ENCODE data around the gene TBCCD1.
"Not testable (repeated sequence)": the region's sequence is repeated elsewhere in the genome, so short reads cannot be mapped to it uniquely, and the experiment has no call there.

TBCCD1 gene

DNA sequence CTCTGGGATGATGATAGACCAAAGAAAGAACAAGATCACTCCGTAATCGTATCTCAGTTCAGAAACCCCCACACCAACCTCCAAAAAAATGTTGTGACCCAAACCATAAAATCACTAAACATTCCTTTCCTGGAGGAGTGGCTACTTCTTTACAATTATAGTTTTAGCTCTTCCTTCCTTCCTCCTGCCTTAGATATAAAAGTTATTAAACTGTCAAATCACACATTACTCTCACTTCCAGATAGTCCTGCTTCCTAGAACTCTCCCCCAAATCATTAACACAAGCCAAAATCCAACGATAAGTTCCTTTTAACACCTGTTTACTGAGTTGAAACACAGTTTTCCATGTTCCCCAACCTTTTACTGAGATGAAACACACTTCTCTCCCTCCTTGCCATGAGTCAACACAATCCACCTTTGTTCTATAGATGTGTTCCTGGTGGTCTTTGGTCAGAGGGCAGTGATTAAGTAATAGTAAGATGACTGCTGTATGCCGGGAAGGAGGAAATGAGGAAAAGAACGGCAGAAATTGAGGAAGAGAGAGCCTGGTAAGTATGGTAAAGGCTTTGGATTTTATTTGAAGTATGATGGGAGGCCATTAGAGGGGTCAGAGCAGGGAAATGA lies 14.6 kb downstream of the TBCCD1 start:
- no peak for DNase-seq (ENCODE audit: low read depth)

DNA sequence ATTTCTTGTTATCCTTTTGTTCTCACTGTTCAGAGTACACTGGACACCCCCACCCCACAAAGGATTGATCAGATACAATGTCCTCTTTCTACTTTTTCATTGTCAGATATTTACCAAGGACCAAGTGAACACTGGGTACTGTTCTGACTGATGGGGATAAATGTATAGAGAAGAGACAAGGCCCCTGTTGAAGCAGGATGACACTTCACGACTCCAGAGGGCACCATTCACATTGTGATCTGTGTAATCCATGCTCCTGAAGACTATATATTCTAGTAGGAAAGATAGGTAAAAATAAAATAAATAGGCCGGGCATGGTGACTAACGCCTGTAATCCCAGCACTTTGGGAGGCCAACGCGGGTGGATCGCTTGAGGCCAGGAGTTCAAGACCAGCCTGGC lies 15.8 kb downstream of the TBCCD1 start:
- no peak for DNase-seq (ENCODE audit: low read depth)

DNA sequence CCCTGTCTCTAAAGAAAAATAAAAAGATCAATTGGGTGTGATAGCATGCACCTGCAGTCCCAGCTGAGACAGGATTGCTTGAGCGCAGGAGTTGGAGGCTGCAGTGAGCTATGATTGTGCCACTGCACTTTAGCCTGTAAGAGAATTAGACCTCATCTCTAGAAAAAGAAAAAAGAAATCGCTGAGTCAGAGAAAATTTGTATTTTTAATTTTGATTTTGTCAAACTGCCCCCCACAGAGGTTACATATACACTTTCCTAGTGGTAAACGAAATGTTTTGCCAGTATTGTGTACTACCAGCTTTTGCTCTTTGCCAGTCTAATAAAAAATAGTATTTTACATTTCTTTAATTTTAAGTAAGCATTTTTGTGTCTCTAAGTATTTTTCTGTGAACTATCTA lies 17.6 kb downstream of the TBCCD1 start:
- DNase-seq (ENCODE audit: low read depth) = no peak

DNA sequence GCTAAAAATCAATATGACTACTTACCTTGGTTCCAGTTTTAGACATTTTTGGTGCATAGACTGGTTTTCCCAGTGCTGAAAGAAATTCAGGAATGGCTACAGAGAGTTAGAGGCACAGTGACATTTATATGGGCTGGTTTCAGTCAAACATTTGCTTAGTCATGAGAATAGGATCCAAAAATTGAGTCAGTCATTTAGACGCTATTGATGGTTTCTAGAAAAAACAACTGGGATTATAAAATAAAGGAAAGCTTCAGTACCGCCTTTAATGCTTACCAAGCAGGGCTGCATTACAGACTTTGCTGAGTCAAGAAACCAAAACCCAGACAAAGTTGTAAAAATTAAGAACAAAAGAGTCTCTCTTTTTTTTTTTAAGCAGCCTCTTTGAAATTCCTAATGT lies 22.9 kb downstream of the TBCCD1 start, which contains the start of gene CRYGS:
TSS of gene CRYGS (minus strand) at position 100 of the 400 bp plus-strand sequence. CDS start at position 46, 54 bp downstream.
- no peak for DNase-seq (ENCODE audit: low read depth)

DNA sequence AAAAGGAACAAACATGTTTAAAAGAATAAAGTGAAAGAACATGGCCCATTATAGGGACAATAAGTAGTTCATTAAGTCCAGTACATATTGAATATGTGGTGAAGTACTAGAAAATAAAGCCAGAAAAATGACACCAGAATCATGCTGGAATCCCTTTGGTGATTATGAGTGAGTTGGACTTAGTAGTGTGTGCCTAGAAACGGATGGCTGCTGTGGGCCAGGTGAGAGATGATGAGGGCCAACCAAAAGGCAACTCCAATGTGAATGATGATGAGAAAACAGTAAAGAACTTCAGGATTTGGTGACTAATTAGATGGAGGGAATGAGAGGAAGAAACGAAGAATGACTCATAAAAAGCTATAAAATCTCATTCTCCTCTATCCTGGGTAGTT lies 26.3 kb downstream of the TBCCD1 start:
- no peak for DNase-seq (ENCODE audit: low read depth)

DNA sequence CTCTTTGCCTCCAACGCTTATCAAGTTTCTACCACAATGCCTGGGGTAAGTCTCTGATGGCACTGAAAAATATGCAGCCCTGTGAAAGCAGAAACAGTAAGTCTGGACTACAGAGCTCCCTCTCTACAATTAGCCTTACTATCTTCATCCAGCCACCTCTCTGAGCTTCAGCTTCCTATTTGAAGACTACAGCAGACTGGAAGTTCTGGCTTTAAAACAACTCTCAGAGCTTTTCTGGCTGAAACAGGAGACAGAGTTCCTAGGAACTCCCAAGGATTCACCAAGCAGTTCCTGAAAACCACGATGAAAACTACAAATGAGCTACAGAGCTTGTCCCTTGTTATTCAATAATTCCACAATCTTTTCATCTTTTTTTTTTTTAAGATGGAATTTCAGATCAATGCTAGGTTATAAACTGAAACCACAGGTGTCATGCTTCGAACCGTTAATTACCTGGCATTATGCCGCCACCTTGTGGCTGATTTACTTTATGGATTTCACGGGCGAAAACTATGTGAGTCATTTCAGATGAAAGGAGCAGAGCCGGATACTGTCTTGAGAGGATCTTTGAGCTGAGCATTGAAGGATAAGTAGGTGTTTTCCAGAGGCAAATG lies 26.8 kb downstream of the TBCCD1 start:
- peak; percentile 79 for DNase-seq (ENCODE audit: low read depth)

DNA sequence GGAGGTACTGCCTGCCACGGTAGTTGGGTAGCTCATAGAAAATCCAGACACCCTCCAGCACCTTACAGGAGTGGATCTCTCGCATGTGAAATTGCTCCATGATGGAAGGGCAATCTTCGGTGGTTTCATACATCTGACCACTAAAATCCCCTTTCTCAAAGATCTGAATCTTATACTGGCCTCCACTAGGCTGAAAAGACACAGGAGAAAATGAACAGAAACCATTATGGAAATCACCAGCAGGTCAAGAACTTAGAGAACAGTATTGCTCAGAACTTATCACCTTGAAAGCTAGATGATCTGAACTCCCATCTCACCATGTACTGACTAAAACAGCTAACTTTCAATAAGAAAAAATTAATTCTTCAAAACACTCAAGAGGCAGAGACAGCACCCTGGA lies 28.4 kb downstream of the TBCCD1 start:
- no peak for DNase-seq (ENCODE audit: low read depth)

DNA sequence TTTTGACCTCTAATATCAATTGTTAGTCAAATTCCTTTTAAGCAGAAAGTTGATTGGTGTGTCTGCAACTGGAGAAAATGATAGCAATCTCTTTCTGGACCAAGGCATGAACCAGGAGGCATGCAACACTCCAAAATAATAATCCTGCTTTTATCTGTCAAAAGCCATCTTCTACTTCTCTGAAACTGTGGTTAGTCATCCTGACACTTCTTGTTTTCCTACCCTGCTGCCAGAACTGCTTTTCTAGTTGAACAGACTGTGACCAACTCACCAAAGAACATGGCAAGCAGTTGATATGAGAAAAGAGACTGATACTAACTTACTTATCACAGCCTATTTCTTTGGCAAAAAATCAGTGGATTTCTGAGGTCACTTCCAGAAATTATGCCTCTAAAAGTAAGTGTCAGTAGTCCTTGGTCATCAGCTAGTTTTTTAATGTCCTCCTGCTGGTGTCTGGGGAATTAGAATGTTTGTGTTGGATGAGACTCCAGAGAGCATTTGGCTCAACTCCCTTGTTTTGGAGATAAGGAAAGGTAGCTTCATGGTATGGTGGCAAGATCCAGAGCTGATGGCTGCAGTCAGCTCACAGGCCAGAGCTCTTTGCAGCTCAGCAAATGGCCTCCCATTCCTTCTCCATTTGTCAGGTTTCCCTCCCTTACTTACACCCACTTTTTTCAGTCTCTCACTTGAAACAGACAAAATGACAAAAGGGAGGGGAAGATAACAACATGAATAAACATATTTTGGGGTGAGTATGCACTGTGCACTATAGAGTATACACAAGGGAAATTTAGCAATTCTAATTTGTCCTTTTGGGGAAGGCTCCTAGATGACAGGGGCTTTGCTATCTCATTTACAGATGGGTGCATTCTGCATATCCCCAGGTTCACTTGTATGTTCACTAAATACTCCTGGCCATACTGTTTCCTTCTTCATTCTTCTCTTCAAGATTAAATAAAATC lies 30.0 kb downstream of the TBCCD1 start:
- no peak for DNase-seq (ENCODE audit: low read depth)

DNA sequence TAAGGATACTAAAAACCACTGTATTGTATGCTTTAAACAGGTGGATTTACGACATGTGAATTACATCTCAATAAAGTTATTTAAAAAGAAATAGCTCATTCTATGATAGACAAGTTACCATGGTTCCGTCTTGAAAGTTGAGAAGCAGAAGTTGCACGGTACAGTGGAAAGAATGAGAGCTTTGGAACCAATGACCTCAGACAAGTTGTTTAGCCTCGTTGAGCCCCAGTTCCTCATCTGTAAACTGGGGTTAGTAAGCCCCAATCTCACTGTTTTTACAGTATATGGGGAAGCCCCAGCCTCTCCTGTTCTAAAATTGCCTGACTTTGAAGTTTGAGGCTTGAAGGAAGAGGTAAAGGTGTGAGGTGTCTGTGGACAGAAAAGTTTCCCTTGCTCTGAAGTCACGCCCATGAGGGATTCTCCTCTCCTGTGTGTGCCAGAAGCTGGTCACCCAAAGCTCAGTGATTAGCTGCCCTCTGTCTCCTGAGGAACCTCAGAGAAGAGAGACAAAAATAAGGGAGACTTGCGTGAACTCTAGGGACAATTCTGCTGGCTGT lies 32.9 kb downstream of the TBCCD1 start:
- peak; percentile 45 for DNase-seq (ENCODE audit: low read depth)

DNA sequence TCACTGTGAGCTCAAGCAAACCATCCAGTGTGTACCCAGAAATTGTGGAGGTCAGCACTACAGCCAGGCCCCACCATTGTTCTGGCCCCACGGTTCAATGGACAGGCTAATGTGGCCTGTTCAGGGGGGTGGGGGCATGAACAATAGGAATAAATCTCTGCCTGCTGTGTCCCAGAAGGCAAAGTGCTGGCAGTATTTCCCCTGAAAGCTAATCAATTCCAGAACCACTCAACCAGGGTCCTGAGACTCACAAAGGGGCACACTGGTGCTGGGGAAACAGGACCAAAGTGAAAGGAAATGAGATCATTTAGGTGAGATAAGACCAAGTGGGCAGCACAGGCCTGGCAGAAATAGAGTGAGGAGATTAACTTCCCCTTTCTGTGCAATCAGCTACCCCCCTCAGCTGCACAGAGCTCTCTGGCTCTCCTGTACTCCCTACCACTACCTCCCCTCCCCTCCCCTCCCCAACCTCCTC lies 34.5 kb downstream of the TBCCD1 start:
- DNase-seq (ENCODE audit: low read depth) = no peak

DNA sequence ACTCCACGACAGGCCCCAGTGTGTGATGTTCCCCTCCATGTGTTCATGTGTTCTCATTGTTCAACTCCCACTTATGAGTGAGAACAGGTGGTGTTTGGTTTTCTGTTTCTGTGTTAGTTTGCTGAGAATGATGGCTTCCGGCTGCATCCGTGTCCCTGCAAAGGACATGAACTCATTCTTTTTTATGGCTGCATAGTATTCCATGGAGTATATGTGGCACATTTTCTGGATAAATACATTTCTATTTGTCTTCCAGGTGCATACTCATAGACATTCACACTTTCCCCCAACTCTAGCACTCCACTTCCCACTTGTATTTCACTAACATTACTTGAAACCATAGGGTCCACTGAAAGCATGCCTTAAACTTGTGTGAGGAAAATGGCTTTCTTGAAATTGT lies 35.4 kb downstream of the TBCCD1 start:
- not testable (repeated sequence) for DNase-seq (ENCODE audit: low read depth)

DNA sequence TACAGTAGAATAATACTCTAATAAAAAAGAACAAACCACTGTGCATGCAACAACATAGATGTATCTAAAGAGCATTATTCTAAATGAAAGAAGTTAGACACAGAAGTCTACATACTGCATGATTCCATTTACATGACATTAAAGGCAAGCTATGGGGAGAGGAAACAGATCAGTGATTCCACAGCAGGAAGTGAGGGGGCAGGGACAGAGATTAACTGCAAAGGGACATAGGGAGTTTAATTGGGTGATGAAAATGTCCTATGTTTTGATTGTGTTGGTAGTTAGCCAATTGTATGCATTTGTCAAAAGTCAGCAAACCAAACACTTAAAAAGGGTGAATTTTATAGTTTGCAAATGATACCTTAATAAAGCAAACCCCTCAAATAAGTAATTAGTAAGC lies 36.7 kb downstream of the TBCCD1 start:
- no peak for DNase-seq (ENCODE audit: low read depth)

DNA sequence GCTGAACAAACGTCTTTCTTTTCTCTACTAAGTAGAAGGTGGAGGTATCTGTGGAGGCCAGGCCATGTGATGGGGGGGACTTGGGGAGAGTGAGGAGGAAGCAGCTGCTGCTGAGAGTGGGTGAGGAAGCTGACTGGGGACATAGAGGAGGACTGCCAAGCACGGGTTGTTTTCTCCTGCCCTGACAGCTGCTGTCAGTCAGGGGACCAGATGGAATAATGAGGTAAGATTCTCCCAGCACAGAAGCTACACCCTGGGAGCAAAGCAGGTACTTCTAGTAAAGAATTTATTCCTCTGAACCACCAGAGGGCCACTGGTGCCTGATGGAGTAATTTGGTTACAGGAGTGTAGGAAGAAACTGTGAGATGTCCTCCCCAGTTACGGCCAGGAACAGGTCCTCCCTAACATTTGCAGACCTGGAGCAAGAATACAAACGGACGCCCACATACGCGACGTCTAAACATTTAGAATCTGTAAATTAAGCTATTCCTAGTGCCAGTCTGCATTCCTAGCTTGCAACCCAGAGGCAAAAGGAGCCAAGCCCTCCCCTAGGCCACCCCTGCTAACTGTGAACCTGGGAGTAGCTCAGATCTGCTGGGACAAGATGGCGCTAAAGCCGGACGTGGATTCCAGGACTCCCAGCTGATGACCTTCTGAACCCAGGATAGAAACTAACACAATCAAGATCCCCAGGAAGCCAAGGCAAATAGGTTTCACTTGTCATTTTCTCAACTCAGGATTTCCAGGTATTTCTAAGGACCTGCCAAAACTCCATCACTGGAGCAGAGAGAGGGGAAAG lies 37.7 kb downstream of the TBCCD1 start:
- no peak for DNase-seq (ENCODE audit: low read depth)

DNA sequence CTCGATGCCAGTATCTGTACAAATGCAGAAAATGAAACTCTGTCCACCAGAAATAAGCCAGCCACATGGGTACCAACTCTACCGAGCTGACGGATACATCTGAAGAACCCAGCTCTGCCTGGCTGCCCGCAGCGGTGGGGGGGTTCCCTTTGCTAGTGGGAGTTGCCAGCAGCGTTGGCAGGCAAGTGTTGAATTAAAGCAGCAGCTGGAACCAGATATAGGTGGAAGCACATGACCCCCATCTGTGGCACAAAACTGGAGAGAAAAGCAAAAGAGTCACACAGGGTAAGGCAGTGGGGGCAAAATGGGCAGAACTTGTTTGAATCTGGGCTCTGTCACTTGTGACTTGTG lies 40.9 kb downstream of the TBCCD1 start:
- DNase-seq (ENCODE audit: low read depth) = no peak

DNA sequence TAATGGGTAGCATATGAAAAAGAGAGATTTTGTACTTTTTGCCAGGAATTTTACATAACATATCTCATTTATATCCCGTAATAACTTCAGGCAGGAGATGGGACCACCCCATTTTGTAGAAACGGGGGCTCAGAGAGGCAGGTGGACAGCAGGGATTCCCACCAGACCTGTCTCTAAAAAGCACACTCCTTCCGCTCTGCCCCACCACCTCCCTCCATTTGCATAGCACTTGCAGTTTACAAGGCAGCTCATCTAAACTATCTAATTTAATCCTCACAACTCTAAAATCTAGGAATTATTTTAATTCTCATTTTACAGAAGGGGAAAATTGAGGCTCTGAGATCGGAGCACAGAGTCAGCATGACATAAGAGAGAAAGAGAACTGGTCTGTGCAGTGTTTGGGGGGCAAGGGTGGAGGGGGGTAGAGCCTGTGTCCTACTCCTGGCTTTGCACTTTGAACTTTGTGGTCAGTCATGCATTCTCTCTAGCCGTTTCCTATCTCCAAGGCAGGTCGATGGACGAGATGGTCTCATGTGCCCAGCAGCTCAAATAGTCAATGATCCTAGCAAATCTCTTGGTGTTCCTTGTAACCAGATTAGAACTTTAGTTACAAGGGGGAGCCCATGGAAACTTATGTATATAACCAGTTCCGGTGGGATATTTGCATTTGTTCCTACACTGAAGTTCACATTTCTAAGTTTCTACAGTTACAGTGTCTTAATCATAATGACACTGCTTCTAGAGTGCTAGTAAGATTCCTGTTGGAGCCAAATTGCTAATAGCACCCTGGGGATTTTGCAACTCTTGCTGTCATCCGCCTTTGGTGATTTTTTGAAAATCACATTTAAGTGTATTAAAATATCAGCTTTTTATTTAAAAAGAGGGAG lies 41.5 kb downstream of the TBCCD1 start:
- DNase-seq (ENCODE audit: low read depth) = no peak

DNA sequence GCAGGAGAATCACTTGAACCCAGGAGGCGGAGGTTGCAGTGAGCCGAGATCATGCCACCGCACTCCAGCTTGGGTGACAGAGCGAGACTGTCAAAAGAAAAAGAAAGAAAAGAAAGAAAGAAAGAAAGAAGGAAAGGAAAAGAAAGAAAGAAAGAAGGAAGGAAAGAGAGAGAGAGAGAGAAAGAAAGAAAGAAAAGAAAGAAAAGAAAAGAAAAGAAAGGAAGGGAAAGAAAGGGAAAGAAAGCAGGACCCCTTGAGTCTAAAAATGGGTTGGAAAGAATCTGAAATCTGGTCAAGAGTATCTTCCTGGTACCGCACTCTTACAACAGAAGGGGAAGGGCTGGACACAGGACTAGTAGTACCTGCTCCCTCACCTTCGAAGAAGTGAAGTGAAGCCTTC lies 42.5 kb downstream of the TBCCD1 start:
- DNase-seq (ENCODE audit: low read depth) = no peak

DNA sequence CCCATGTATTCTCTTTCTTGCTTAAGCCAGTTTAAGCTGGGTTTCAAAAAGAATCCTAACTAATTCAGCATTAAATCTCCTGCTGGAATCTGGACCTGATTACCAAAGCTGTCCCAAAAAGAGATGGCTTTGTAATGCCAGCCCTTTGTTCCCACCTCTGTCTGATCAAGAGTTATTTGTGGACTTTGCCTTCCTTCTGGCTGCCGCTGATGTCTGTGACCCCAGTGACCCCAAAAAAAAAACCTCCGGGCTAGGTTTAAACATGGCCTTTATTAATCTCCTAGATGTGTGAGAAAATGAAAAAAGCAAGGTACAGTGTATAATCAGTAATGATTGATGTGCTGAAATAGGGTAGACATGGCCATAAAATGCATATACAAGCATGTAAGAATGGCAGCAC lies 43.7 kb downstream of the TBCCD1 start:
- no peak for DNase-seq (ENCODE audit: low read depth)

DNA sequence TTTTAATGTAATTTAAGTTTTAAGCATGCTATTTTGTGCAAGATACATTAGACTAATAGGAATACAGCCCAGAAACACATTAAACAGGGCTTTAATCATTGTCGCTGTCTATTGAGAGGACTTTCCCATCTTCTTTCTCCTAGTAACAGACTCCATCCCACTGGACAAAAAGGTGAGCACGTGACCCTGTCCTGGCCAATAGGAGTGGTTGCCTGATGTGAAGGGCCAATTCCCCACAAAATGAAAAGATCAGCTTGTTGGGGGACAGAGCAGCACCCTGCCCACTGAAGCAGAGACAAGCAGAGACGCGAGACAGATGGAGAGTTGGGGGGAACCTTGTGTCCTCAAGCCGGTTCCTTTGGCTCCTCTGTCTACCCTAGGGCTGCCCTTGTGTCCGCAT lies 44.1 kb downstream of the TBCCD1 start:
- no peak for DNase-seq (ENCODE audit: low read depth)

DNA sequence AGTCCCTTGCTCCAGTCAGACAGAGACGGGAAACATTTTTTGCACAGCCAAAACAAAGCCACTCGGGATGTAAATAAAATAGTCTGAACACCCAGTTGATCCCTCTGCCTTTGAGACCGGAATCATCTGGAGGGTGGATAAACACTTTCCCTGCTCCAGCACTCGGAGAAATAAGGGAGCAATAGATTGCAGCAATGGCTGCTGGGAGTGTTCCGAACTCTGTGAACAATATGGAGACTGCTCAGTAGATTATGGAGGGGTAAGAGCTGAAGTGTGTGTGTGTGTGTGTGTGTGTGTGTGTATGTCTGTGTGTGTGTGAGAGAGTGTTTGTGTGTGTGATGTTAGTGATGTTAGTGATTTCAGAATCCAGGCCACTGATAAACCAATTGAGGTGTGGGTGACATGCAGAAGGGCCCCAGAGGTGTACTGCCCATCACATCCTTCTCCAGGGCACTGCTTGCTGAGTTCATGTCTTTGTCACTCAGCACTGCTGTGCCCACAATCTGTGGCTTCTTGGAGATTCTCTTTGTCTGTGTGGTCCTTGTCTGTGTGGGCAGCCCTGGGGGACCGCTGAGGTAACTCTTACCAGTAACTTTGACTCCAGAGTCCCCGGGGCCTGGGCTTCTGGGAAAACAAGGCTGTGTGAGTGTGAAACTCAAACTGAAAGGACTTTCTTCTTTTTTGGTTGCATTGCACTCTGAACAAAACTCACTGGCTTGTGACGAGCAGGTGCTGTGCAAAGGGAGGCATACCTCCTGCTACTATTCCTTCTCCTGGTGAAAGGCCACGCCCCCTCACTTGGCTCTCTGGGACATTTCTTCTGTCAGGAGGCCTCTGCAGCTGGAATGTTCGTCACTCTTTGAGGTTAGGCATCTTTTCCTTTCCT lies 45.9 kb downstream of the TBCCD1 start:
- no peak for DNase-seq (ENCODE audit: low read depth)

DNA sequence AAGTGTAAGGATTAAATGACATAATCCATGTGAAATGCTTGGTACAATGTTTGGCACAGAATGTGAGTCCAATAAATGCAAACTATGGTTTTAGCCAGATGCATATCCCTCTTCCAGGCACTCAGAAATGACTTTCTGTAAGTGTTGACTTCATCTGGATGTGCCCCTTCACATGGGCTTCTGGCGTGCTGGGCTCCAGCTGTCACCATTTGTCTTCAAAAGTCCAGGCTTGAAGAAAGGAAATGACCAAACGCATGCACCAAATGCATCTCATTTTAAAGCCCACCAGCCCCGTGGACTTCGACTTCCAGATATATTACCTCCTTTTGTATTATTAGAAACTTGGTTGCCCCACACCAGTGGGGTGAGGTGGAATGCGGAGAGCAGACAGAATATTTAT lies 46.7 kb downstream of the TBCCD1 start:
- DNase-seq (ENCODE audit: low read depth) = no peak

All from stimulated activated CD4-positive, alpha-beta T cell treated with anti-CD3 and anti-CD28 coated beads, Interleukin-2, amount 100 ng/mL, for 4 hours (primary cell).